ENCODE results near the gene C4BPB. TPM values are rescaled to one million over a fixed set of nuclear protein-coding genes. Genes with fewer than 3 reads are reported as not detected.

The C4BPB gene
- total and polyA plus RNA-seq, 2 of the 13 experiments (the other 11 are each of a cell fraction or from before 2014, with no cell fraction given) = 155 to 266 TPM

- no peak for TF ChIP-seq GLI4 (CRISPR knock-in tag; IDR thresholded peaks at IDR 0.05; ENCODE audit: borderline replicate concordance)
- no peak for TF ChIP-seq NBN (conservative IDR thresholded peaks at IDR 0.05)
- 0 out of 2 replicates have a peak, but pooled peaks have one; percentile 28 for TF ChIP-seq ERF (CRISPR knock-in tag; IDR thresholded peaks at IDR 0.05)
- TF ChIP-seq IRF1 (CRISPR knock-in tag; IDR thresholded peaks at IDR 0.05; ENCODE audit: low read depth) = no peak
- peak; percentile 48 for TF ChIP-seq CEBPG (CRISPR knock-in tag; IDR thresholded peaks at IDR 0.05)
- TF ChIP-seq PHF5A (CRISPR knock-in tag; IDR thresholded peaks at IDR 0.05; ENCODE audit: low read depth, unreplicated experiment) = peak; percentile 64
- no peak for TF ChIP-seq AKAP8 (CRISPR knock-in tag; IDR thresholded peaks at IDR 0.05)
- no peak for TF ChIP-seq RFX3 (CRISPR knock-in tag; IDR thresholded peaks at IDR 0.05)
- TF ChIP-seq TBX2 (CRISPR knock-in tag; IDR thresholded peaks at IDR 0.05; ENCODE audit: borderline replicate concordance) = no peak
- TF ChIP-seq ZNF136 (CRISPR knock-in tag; IDR thresholded peaks at IDR 0.05; ENCODE audit: low read depth) = no peak
- no peak for TF ChIP-seq E2F2 (CRISPR knock-in tag; IDR thresholded peaks at IDR 0.05; ENCODE audit: borderline replicate concordance)
- TF ChIP-seq TGIF2 (CRISPR knock-in tag; IDR thresholded peaks at IDR 0.05) = no peak
- TF ChIP-seq ONECUT2 (CRISPR knock-in tag; IDR thresholded peaks at IDR 0.05) = no peak
- TF ChIP-seq ZNF724P (CRISPR knock-in tag; IDR thresholded peaks at IDR 0.05; ENCODE audit: borderline replicate concordance) = no peak
- no peak for TF ChIP-seq ZNF563 (CRISPR knock-in tag; IDR thresholded peaks at IDR 0.05)
- no peak for TF ChIP-seq IKZF4 (CRISPR knock-in tag; IDR thresholded peaks at IDR 0.05; ENCODE audit: borderline replicate concordance, low read depth, not compliant biosample characterization)
- no peak for TF ChIP-seq ETS1 (CRISPR knock-in tag; IDR thresholded peaks at IDR 0.05)
- no peak for TF ChIP-seq ZNF569 (CRISPR knock-in tag; IDR thresholded peaks at IDR 0.05; ENCODE audit: borderline replicate concordance)
- 0 out of 2 replicates have a peak, but pooled peaks have one; percentile 25 for TF ChIP-seq ZSCAN9 (CRISPR knock-in tag; IDR thresholded peaks at IDR 0.05; ENCODE audit: borderline replicate concordance)
- TF ChIP-seq ARID2 (CRISPR knock-in tag; IDR thresholded peaks at IDR 0.05; ENCODE audit: borderline replicate concordance) = no peak
- TF ChIP-seq SMAD3 (CRISPR knock-in tag; IDR thresholded peaks at IDR 0.05) = 0 out of 2 replicates have a peak, but pooled peaks have one; percentile 28
- TF ChIP-seq AKNA (CRISPR knock-in tag; IDR thresholded peaks at IDR 0.05; ENCODE audit: borderline replicate concordance) = no peak
Observed at GRCh38 chr1:207077470-207078377, 10.9 kb upstream of the C4BPB start (continued).
